ENCODE measurements around the gene RAB3B.

Gene RAB3B

DNA sequence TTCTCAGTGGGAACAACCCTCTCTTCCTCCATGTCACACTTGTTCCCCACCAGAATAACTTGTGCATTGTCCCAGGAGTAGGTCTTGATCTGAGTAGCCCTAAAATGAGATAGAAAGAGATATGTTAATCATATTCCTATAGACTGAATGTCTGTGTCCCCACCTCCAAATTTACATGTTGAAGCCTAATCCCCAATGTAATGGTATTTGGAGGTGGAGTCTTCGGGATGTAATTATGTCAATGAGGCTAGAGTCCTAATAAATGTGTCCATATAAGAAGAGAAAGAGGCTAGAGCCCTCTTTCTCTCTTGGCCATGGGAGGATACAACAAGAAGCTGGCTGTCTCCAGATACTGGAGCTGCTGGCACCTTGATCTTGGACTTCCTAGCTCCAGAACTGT lies 57.2 kb downstream of the RAB3B start:
- Mint-ChIP-seq H3K9me3 (no peaks in the 10 kb centered on the region), H3K36me3 (ENCODE audit: low read depth) (no peaks in the 10 kb centered on the region), H3K27ac (no peak overlapping the region), H3K4me1 (ENCODE audit: low read depth) (no peaks in the 10 kb centered on the region), H3K4me3 (no peak overlapping the region), H3K27me3 (ENCODE audit: low read depth) (peaks cover 14% of the 10 kb centered on the region)
- no peak for DNase-seq (ENCODE audit: low spot score)

DNA sequence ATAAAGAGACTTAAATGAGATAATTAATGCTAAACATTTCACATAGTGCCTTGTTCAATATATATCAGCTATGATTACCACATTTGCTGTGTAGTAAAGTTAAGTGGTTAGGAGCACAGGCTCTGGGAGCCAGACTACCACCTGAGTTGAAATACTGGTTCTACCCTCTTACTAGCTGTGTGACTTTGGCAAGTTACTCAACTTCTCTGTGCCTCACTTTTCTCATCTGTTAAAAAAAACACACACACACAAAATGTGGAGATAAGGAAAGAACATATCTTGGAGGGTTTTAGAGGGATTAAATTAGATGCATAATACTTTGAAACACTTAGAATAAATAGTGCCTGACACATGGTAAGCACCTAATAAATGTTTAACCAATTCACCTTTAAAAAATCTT lies 60.2 kb downstream of the RAB3B start:
- Mint-ChIP-seq H3K4me3 (no peak overlapping the region), H3K27ac (no peak overlapping the region), H3K27me3 (ENCODE audit: low read depth) (peaks cover 13% of the 10 kb centered on the region), H3K36me3 (ENCODE audit: low read depth) (no peaks in the 10 kb centered on the region), H3K4me1 (ENCODE audit: low read depth) (no peaks in the 10 kb centered on the region), H3K9me3 (no peaks in the 10 kb centered on the region)
- no peak for DNase-seq (ENCODE audit: low spot score)

DNA sequence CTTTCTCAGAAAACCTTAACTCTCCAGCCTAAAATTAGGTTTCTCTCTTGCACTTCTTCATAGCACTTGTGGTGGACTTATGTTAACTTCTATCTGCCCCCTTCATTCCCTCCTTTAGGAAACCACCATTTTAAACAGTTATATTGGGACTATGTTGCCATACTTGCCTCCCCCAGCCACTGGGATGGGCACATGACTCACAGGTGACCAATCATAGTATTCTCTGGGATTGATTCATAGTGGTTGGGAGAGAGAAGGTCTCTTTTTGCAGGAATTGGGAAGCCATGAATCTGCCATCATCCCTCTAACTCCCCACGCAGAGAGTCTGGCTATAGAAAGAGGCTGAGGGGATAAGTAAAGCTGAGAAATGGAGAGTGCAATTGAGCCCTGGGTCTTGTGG lies 61.6 kb downstream of the RAB3B start:
- H3K27me3 Mint-ChIP-seq (ENCODE audit: low read depth), result peaks cover 13% of the 10 kb centered on the region
- no peaks in the 10 kb centered on the region for H3K36me3 Mint-ChIP-seq (ENCODE audit: low read depth)
- H3K4me1 Mint-ChIP-seq (ENCODE audit: low read depth), result no peaks in the 10 kb centered on the region
- H3K4me3 Mint-ChIP-seq, result no peak overlapping the region
- DNase-seq (ENCODE audit: low spot score), result no peak
- no peaks in the 10 kb centered on the region for H3K9me3 Mint-ChIP-seq
- H3K27ac Mint-ChIP-seq, result no peak overlapping the region

DNA sequence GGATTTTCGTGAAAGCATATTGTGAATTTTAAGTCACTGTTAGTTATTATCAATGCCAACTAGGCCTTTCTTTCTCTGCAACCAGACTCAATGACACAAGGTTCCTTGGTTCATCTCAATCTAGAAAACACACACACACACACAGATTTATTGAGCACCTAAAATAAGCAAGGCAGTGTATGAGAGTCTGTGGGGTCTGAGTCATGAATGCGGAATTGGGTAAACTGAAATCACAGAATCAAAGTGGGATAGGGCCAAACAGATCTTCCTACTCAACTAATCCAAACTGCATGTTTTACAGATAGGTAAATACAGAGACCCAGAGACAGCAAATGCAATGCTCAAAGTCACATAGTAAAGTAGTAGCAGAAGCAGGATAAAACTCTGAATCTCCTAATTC lies 63.5 kb downstream of the RAB3B start:
- H3K4me1 Mint-ChIP-seq (ENCODE audit: low read depth), result no peaks in the 10 kb centered on the region
- DNase-seq (ENCODE audit: low spot score), result no peak

DNA sequence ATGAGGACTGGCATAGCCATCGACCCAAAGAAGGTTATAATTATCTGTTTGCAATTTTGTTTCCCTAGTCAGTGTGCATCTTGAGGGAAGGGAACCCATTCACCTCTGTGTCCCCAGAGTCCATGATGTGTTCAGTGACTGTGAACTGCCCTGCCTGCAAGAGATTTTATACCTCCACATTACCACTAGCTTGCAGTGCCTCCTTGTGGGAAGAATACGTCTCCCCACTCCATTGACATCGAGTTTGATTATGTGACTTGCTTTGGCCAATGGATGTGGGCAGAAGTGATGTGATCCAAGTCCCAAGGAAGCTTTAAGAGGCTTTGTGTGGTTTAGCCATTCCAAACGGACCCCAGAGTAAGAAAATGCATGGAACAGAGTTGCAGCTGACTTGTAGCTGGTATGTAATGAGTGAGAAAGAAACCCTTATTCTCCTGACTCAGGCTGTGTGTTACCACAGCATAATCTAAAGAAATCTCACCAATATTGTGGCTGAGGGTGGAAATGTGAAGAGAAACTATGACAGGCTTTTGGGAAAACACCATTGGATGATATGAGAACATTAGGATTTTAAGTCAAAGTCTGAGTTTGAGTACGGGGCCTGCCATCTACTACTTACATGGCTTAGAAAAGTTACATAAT lies 64.2 kb downstream of the RAB3B start:
- H3K4me3 Mint-ChIP-seq, result no peak overlapping the region
- no peak for DNase-seq (ENCODE audit: low spot score)

More for the DNA sequence above, 63.5 kb downstream of the RAB3B start:
- Mint-ChIP-seq H3K36me3 (ENCODE audit: low read depth) (no peaks in the 10 kb centered on the region), H3K9me3 (no peaks in the 10 kb centered on the region), H3K4me3 (no peak overlapping the region), H3K27me3 (ENCODE audit: low read depth) (peaks cover 11% of the 10 kb centered on the region), H3K27ac (no peak overlapping the region)

DNA sequence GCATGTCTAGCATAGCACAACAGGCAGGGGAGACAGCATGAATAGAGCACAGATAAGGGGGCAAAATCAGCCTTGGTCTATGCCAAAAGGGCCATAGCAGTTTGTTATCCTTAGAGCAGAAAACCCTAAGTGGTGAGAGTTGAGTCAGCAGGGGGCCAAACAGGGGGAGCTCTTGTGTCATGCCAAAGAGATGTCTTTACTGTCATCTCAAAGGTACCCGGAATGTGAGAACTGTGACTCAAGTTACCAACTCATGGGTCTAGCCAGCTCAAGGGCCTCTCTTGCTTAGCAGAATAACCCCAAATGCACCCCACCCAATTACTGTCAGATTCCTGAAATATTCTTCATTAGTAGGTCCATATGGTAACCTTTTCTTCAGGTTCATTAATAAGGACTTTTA lies 66.0 kb downstream of the RAB3B start:
- Mint-ChIP-seq H3K36me3 (ENCODE audit: low read depth) (no peaks in the 10 kb centered on the region), H3K27ac (no peak overlapping the region), H3K27me3 (ENCODE audit: low read depth) (peaks cover 9% of the 10 kb centered on the region), H3K4me3 (no peak overlapping the region), H3K4me1 (ENCODE audit: low read depth) (no peaks in the 10 kb centered on the region), H3K9me3 (no peaks in the 10 kb centered on the region)
- DNase-seq (ENCODE audit: low spot score), result peak; percentile 19

More for the DNA sequence above, 64.2 kb downstream of the RAB3B start:
- Mint-ChIP-seq H3K4me1 (ENCODE audit: low read depth) (no peaks in the 10 kb centered on the region), H3K9me3 (no peaks in the 10 kb centered on the region), H3K36me3 (ENCODE audit: low read depth) (no peaks in the 10 kb centered on the region), H3K27ac (no peak overlapping the region), H3K27me3 (ENCODE audit: low read depth) (peaks cover 11% of the 10 kb centered on the region)

DNA sequence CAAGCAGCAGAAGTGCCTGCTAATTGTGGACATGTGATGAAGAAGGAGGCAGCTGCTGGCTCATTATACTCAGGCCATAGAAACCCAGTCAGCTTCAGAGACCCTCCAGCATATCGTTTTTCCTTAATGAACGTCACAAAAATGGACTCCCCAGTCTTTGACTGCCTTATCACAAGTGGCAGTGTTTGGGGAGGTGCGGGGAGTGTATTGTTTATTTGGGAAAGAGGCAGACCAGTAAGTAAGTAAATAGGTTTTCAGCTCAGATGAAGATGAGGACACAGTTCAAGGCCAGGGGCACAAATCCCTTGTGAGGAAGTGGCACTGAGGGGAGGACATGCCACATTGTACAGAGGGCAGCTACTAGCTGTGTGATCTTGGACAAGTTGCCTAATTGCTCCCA lies 68.5 kb downstream of the RAB3B start:
- no peak for DNase-seq (ENCODE audit: low spot score)
- Mint-ChIP-seq H3K36me3 (ENCODE audit: low read depth) (no peaks in the 10 kb centered on the region), H3K9me3 (no peaks in the 10 kb centered on the region), H3K27ac (no peak overlapping the region), H3K4me3 (no peak overlapping the region), H3K4me1 (ENCODE audit: low read depth) (no peaks in the 10 kb centered on the region), H3K27me3 (ENCODE audit: low read depth) (peaks cover 16% of the 10 kb centered on the region)

DNA sequence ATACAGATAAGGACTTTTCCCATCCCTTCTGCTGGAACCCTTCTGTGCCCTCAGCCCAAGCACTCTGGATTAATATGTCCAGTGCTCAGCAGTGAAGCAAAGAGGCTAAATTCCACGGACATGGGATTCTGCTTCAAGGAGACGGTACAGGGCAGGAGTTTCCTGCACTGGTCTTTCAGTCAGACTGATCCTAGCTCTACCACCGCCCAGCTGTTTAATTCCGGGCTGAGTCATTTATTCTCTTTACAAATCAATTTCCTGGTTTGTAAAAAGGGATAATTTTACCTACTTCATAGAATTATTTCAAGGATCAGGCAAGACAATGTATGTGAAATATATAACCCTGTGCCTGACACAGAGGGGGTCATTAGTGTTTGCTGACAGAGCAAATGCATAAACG lies 70.4 kb downstream of the RAB3B start:
- H3K4me3 Mint-ChIP-seq, result no peak overlapping the region
- H3K4me1 Mint-ChIP-seq (ENCODE audit: low read depth), result no peaks in the 10 kb centered on the region
- peaks cover 17% of the 10 kb centered on the region for H3K27me3 Mint-ChIP-seq (ENCODE audit: low read depth)
- no peak for DNase-seq (ENCODE audit: low spot score)
- no peak overlapping the region for H3K27ac Mint-ChIP-seq
- H3K36me3 Mint-ChIP-seq (ENCODE audit: low read depth), result no peaks in the 10 kb centered on the region
- H3K9me3 Mint-ChIP-seq, result no peaks in the 10 kb centered on the region

DNA sequence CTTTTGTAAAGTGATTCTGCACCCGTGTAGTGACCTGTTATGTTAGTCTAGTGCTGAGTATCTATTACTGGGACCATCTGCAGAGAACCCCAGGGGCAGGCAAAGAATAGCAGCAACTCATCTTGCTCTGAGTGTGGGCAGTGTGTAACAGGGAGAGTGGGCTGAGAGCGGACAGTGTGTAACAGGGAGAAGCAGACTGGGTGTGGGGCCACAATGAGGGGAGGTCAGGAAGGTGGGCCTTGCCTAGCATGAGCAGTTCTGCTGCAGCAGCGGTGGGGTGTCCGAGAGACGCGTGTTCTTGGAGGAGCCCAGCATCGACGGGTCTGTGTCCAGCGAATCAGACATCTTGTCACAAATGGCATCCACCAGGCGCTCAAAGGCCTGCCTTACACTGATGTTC lies 70.8 kb downstream of the RAB3B start:
- no peaks in the 10 kb centered on the region for H3K4me1 Mint-ChIP-seq (ENCODE audit: low read depth)
- DNase-seq (ENCODE audit: low spot score), result no peak
- H3K9me3 Mint-ChIP-seq, result no peaks in the 10 kb centered on the region
- no peak overlapping the region for H3K4me3 Mint-ChIP-seq
- no peaks in the 10 kb centered on the region for H3K36me3 Mint-ChIP-seq (ENCODE audit: low read depth)
- peaks cover 17% of the 10 kb centered on the region for H3K27me3 Mint-ChIP-seq (ENCODE audit: low read depth)
- H3K27ac Mint-ChIP-seq, result no peak overlapping the region

DNA sequence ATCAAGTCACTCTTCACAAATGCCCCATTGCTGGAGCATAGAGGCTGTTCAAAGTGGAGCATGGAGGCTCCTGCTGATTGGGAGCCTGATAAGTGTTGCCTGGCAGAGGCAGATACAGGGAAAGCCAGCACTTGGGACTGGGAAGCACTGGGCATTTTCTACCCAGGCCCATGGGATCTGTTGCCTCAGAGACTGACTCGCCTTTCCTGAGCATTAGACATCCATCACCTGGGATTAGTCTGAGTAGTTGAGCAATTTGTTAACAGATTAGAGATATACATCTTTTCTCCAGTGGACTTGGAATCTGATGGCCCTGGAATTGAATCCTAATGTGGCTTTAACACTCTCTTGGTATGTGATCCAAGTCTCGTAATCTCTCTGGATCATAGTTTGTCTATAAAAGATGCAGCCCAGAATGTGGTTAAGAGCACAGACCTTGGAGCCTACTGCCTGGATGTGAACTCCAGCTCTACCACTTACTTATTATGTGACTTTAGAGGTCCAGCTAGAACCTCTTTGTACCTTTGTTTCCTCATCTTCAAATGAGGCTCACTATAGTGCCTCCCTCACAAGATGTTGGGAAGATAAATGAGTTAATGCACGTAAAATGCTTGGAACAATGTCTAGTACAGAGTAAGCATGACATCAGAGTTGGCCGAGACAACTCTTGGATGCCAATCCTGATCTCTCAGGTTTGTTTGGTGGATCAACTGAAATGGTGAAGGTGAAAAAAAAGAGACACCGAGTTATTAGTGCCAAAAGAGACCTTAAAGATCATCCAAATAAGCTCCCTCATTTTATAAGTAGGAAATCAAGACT lies 73.7 kb downstream of the RAB3B start:
- no peak for DNase-seq (ENCODE audit: low spot score)
- peaks cover 21% of the 10 kb centered on the region for H3K27me3 Mint-ChIP-seq (ENCODE audit: low read depth)
- H3K36me3 Mint-ChIP-seq (ENCODE audit: low read depth), result no peaks in the 10 kb centered on the region
- H3K4me3 Mint-ChIP-seq, result no peak overlapping the region
- H3K27ac Mint-ChIP-seq, result no peak overlapping the region
- no peaks in the 10 kb centered on the region for H3K4me1 Mint-ChIP-seq (ENCODE audit: low read depth)
- no peaks in the 10 kb centered on the region for H3K9me3 Mint-ChIP-seq

DNA sequence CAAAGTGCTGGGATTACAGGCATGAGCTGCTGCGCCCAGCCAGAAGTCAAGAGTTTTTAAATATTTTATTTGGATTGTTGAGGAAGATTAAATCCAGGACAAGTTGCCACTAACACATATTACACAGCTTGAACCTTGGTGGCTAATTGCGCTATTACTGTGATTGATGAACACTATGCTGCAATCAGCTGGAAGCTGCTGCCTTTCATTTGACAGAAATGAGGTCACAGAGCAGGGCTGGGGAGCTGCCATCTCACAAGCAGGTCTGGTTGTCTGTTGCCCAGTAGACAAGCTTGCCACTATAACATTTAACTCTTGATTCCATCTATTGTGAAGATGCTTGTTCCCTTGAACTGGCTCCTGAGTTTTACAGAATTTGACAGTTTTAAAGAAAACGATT lies 74.5 kb downstream of the RAB3B start:
- Mint-ChIP-seq H3K36me3 (ENCODE audit: low read depth) (no peaks in the 10 kb centered on the region), H3K27ac (no peak overlapping the region), H3K4me1 (ENCODE audit: low read depth) (no peaks in the 10 kb centered on the region), H3K4me3 (no peak overlapping the region), H3K27me3 (ENCODE audit: low read depth) (peaks cover 15% of the 10 kb centered on the region), H3K9me3 (no peaks in the 10 kb centered on the region)
- DNase-seq (ENCODE audit: low spot score), result no peak

DNA sequence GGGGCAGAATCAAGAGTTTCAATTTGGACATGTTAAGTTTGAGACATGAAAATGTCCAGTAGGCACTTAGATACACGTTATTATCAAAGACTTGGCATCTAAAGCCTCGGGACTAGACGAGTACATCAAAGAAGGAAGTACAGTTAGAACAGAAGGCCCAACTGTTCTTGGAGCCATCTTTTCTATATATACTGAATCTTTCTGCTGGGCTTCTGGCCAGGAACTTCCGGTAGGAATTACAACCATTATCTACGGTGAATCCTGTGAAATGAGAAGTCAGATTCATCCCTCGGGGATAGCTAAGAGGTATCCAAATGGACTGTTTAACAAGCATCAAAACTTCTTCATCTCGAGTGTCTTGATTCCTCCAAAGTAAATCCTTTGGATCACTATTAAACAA lies 77.6 kb downstream of the RAB3B start:
- no peak for DNase-seq (ENCODE audit: low spot score)
- no peaks in the 10 kb centered on the region for H3K9me3 Mint-ChIP-seq
- no peaks in the 10 kb centered on the region for H3K36me3 Mint-ChIP-seq (ENCODE audit: low read depth)
- peaks cover 9% of the 10 kb centered on the region for H3K27me3 Mint-ChIP-seq (ENCODE audit: low read depth)
- no peaks in the 10 kb centered on the region for H3K4me1 Mint-ChIP-seq (ENCODE audit: low read depth)
- no peak overlapping the region for H3K27ac Mint-ChIP-seq
- no peak overlapping the region for H3K4me3 Mint-ChIP-seq

DNA sequence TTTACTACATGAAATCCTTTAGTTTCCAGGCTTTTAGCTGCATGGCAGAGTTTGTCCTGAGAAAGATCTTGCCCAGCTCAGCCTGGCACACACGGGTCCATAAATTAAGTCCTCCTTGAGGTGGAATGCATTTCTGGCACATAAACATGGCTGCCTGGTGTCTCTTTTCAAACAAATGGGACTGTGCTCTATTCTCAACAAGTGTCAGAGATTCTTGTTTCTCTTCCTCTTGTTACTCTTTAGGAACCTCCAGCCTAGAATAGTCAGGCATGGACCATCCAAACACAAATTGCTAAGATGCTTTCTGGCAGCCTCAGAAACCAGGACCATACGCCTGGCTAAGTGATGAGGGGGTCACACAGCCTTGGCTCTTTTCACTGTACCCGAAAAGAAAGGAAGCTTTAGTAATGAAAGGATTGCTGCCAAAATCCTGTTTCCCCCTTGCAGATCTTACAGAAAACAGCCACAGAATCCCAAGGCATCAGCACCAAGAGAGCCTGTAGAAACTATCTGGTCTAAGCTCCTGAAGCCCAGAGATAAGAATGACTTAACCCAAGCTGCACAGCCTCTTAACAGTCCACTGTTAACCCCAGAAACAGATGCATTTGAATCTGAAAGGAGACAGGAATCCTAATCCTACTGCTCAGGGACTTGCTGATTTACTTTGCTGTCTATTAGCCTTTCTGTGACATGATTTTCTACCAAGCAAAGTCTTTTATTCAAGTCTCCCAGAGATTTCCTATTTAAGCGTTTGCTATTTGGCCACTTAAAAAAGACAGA lies 80.1 kb downstream of the RAB3B start:
- H3K36me3 Mint-ChIP-seq (ENCODE audit: low read depth), result no peaks in the 10 kb centered on the region
- no peak overlapping the region for H3K4me3 Mint-ChIP-seq
- no peak for DNase-seq (ENCODE audit: low spot score)
- no peaks in the 10 kb centered on the region for H3K4me1 Mint-ChIP-seq (ENCODE audit: low read depth)
- H3K27ac Mint-ChIP-seq, result no peak overlapping the region
- peaks cover 8% of the 10 kb centered on the region for H3K27me3 Mint-ChIP-seq (ENCODE audit: low read depth)
- H3K9me3 Mint-ChIP-seq, result no peaks in the 10 kb centered on the region

DNA sequence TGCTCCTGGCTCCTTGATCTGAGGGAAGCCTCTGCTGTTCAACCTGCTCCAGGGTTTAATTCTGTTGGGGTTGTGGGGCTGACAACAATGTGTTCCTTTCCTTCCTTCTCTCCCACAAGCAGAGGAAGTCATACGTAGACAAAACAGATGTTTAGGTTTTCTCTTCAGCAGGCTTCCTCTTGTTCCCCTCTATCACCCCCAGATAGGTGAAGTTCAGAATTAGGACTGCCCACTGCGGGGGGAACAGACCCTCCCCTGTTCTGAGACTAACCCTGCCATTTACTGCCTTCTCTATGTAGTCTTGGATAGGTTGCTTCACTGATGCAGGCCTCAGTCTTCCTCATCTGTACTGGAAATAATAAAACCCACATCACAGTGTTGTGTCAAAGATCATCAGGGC lies 82.0 kb downstream of the RAB3B start:
- Mint-ChIP-seq H3K9me3 (no peaks in the 10 kb centered on the region), H3K4me3 (no peak overlapping the region), H3K27ac (no peak overlapping the region), H3K4me1 (ENCODE audit: low read depth) (no peaks in the 10 kb centered on the region), H3K36me3 (ENCODE audit: low read depth) (no peaks in the 10 kb centered on the region), H3K27me3 (ENCODE audit: low read depth) (peaks cover 8% of the 10 kb centered on the region)
- DNase-seq (ENCODE audit: low spot score), result no peak
